HG03039 (cell line): ENCODE data around the gene ARHGEF6.
A peak's percentile ranks its signal among the peaks of the same experiment; 100 is the strongest.

ENCODE experiments used
- ATAC-seq: cut with Tn5 transposase; IDR thresholded peaks from one replicate; pipeline ENCODE4 v1.9.1; 2021; ENCODE audit warnings: mild to moderate bottlenecking, moderate library complexity; ENCODE audit not compliant: unreplicated experiment

The ARHGEF6 gene

DNA sequence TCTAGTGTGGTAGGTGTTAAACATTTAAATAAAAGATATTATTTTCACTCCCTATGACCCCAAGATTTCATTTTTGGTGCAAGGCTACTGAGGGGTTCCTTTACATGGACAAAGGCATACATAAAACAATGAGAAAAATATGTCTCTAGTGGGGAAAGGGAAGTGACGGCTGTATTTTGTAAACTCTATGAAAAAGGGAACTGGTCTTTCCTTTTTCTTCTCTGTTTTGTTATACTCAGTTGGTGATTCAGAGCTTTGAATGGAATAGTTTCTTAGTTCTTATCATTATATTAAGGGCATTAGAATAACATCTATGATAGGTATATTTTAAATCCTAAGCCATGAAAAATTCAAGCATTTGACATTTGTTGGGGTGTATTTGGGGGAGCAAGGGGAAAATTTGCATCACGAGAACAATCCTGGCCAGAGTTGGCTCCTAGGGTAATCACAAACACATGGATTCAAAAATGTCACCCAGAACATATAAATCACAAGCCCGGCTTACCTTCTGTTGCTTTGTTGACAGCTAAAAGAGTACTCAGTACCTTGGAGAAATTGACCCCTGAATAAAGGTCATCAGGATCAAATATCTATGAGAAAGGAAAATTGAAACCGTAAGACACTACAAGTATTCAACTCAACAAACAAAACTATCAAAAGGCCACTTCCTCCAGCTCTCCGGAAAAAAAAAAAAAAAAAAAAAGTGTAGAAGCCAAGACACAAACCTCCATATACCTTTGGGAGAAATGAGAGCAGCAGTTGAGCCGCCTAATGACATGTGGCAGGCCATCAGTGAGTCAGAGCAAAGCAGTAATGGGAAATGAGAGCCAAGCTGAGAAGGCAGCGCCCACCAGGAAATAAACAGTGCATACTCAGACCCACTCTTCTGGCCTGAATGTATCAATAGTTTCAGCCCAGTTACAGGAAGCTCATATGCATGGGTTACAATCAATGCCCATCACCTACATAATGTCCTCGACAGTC lies 33.4 kb downstream of the ARHGEF6 start:
- no peak for ATAC-seq

DNA sequence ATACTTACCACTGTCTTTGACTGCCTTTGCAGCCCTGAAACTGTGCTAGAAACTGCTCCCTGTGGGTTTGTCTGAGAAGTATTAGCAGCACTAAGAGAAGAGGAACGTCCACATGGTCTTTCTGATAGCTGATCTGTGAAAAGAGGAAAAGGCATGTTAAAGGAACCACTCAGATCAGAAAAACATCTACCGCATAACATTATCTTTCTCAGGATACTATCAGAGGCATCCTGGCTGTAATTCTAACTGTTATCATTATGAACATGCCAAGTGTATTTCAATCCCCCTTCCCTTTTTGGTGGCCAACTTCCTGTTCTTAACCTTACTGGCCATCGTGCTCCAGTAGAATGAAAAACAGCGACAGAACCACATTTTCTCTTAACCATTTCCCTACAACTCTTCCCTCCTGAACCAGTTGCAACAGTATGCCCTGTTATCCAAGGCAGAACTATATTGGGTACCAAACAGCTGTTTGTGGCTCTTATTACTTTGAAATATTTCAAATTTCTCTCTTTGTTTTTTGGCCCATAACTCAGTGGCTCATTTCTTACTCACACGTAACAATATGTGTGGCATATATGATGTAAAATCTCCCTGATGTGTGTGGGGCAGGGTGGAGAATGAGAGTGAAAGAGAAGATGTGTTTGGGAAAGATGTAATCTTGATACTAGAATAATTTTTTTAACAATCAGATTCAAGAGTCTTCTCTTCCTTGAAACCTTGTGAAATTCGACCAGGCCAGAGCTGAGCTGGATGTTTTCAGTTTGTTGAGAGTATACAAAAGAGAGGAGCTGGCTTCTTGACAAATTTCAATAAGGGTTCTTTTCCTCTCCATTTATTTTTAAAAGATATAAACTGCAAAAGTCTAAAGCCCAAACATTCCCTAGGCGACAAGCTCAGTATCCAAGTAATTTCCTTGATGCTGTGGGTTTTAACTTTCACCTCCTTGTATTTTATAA lies 35.2 kb downstream of the ARHGEF6 start:
- no peak for ATAC-seq

DNA sequence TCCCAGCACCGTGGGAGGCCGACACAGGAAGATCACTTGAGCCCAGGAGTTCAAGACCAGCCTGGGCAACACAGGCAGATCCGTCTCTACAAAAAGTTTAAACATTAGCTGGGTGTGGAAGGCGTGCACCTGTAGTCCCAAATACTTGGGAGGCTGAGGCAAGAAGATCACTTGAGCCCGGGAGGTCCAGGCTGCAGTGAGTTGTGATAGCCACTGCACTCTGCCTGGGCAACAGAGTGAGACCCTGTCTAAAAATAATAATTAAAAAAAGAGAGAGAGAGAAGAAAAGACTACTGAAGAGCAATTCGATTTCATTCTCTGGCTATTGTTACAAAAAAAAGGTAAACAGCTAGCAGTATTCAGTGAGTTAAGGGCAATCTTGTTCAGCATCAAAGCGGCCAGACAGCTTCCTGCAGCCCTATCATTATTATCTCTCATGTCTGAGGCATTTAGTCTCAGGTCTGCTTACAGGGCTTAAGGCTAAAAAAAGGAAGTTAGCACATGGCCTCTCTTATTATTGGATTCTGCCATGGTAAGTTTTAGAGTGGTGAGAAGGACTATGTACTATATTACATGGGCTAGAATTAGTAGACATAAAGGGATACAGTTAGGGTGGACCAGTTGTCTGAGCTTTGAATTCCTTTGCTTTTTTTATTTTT lies 37.9 kb downstream of the ARHGEF6 start:
- no peak for ATAC-seq

DNA sequence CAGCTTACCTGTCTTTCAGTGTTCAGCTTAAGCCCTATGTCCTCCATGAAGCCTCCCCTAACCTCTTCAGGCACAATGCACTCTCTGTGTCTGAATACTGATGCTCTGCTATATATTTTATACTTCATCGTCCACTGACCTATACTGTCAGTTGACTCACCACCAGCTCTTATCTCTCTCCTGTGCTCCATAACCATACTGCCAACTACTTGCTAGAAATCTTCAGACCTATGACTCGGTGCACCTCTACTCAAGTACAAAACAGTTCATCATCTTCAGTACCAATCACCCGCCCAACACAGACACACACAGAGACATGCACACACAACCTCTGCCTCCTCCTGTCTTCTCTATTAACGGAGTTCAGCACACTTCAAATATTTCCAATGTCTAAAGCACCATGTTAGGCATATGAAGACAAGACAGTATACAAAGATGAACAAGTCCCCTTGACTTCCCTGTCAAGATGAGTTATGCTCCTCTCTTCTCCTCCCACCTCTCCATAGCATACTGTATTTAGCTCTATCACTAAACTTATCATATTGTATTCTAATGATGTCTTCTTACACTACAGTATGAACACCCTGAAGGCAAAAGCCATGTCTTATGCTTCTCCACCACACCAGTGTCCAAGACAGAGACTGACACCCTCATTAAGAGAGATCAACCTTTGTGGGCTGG lies 42.5 kb downstream of the ARHGEF6 start:
- ATAC-seq = no peak

DNA sequence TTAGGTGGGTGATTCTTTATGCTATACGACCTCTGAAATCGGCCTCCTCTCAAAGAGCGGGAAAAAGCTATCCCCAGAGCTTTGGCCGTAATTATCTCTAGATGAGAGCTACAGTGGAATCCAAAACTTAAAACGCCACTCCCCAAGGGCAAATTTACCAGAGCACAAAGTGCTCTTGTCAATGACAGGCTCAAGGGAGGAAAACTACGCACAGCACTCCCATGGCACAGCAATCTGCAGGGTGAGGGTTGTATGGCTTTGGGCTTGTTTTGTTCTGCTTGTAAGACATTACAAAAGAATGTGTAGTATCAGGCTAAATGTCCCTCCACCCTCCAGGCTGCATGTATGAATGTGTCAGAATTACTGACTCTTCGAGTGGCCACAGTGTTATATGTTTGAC lies 44.0 kb downstream of the ARHGEF6 start:
- no peak for ATAC-seq

DNA sequence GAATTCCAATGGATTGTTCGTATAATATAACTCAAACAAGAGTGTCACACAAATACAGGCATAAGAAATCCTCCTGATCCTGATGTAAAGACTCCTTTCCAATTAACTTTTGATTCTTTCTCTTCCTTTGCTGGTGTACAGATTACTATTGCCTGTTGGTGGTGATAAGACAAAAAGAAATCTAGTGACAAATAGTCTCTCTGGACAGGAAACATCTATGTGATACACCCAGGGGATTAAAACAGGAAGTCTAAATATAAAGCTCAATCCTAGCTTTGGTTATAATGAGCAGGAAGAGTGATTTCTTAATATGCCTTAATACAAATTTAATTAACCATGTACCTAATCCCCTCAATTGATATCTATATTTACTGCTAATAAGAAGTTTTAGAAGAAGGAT lies 45.1 kb downstream of the ARHGEF6 start:
- no peak for ATAC-seq

DNA sequence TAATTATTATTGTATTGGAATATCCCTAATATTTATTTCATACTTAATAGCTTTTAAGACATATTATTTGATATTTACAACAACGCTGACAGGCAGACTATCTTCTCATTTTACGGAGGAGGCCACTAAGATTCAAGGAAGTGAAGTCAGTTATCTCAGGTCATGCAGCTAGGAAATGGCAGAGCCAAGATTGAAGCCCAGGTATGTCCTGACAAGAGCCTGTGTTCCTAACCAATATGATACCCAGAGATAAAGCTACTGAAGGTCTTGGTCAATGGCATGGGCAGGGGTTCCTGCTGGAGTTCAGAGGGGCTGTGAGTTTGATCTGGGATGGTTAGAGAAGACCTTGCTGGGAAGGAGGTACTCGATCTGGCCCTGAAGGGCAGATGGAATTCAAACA lies 47.1 kb downstream of the ARHGEF6 start:
- ATAC-seq = no peak

DNA sequence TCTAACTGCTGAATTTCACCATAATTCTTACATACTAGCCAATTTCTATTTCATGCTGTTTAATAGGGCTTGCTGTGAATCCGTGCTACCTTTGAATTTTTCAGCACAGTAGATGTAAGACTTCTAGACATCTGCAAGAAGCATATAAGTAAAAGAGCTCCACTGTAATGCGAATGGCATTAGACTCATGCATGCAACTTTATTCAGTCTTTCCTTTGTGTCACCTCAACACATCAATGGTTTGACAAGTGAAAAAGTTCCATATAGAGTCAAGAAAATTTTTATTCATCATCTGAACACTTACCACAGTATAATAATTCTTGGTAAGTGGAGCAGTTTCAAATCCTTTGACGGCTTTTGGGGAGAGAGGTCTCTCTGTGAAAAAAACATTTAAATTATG lies 48.9 kb downstream of the ARHGEF6 start:
- no peak for ATAC-seq

DNA sequence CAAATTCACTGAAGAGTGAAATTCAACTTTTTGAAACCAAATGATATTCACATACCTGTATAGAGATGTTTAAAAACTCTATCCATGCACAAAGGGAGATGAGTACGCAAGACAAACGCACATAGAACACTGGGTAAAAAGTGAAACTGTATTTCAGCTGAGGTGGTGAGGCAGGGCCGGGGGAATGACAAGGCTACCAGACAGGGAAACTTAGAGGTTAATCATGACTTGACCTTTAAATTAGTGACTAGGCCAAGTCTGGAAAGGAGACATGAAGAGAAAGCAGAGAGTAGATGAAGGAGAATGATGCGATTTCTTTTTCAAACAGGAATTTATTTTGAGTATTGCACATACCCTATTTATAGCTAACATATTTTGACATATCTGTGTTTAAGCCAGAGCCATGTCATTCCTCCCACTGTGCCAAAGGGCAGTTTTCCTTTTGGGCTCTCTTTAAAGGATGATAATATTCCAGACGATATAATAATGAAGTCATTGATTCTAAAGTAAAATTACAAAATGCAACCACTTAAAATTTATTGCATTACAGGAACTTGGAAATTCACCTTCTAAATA lies 49.4 kb downstream of the ARHGEF6 start:
- ATAC-seq = no peak

DNA sequence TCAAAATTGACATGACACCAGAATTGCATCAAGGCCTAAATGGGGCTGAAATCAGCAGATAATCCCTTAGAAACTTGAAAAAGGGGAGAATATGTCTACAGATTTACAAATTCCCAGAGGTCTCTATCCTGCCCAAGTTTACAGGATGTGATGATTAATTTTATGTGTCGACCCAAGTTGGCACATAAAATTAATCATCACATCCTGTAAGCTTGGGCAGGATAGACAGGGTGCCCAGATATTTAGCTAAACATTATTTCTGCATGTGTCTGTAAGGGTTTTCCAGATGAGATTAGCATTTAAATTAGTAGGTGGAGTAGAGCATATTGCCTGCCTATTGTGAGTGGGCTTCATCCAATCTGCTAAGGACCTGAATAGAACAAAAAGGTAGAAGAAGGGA lies 52.3 kb downstream of the ARHGEF6 start:
- ATAC-seq = no peak

DNA sequence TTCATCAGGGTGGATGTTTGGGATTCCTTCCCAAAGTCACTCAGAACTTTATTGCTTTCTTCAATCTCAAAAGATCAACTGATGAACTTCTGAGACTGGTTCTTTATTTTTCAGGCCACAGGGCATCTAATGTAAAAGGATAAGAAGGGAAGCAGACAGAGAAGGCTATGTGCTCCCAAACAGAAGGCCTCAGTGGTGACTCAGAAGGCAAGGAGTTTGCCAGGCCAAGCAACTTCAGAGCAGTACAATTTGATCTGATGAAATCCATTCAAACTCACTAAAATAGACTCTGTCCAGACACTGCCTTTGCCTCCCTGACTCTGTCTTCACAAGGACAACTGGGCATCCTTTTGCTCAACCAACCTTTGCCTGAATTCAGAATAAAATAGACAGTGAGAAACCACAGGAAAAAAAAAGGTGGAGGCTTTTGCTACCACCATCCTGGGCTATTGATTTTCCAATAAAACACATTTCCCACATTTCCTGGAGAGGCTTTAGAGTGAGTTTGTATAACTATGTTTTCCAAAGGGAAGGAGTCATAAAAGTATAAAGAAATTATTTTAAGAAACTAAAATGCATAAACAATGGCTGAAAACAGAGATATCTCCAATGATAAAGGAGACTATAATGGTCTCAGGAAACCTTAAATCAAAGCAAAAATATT lies 55.2 kb downstream of the ARHGEF6 start:
- ATAC-seq = no peak

DNA sequence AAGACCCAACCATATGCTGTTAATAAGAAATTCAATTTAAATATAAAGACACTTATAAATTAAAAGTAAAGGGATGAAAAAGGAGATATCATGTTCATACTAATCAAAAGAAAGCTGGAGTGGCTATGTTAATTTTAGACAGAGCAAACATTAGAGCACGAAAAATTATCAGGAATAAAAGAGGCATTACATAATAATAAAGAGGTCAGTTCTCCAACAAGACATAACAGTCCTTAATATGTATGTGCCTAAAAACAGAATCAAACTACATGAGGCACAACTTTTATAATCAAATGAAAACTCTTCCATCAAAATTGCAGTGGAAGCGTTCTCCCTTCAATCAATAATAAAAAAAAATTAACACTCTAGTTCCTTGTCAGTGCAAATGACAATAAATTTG lies 62.6 kb downstream of the ARHGEF6 start:
- ATAC-seq = no peak

DNA sequence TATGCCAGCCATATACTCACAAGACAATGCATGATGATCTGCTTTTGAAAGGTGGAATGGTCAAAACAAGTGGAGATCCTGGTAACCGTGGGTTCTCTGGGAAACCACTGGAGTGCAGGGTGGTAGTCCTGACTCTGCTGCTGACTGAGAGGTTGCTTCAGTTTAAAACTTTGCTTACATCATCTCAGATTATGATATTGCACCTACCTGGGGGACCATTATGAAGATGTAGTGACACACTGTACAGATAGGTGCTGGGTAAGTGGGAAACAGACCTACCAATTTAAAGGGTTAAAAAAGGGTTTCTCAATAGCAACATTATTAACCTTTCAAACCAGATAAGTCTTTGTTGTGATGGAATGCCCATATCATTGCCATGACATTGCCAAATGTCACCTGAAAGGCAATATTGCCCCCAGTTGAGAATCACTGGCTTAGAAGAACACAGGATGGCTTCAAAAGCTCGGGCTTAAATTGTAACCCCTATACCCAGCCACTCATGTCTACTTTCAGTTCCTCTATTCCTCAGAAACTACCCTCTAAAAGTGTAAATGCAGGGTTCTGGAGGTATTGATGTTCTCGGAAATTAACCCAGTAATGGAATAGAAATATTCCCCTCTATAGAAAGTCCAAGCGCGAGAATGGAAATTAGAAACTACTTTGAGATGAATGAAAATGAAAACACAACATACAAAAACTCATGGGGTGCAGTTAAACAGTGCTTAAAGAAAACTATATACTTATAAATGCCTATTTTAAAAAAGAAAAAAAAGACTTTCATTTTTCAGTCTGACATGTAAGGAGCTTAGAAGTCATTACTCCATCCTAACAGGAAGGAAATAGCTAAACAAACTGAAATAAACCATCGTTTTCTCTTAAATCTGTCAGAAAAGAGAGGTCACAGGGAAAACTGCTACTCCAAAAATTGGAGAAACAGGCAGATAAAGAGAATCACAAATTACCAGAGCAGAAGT lies 65.8 kb downstream of the ARHGEF6 start:
- peak; percentile 76 for ATAC-seq

DNA sequence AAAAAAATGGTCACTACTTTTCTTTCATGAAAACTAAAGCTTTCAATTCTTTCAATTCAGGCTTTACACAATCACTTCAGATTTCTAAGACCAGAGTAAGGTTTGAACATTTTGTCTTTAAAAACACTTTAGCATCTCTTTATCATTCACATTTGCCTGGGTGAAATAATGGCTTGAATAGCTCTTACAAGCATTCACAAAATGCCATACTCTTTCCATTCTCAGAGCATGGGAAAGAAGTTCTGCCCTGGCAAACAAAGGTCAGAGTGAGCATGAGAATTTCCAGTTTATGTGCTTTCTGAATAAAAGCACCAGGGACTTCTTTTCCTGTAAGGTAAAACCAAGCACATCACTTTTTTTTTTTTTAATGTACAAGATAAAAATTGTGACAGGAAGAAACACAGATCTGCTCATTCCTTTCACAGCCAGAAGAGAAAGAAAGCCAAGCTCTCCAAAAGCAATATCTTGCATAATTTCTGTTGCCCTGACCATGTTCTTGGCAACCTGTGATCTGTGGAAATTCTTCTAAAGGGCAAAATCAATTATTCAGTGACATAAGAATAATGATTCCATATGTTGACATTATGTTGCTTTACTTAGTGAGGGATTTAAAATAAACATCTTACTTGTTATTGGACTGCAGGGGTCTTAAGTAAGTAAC lies 68.0 kb downstream of the ARHGEF6 start:
- ATAC-seq = no peak

DNA sequence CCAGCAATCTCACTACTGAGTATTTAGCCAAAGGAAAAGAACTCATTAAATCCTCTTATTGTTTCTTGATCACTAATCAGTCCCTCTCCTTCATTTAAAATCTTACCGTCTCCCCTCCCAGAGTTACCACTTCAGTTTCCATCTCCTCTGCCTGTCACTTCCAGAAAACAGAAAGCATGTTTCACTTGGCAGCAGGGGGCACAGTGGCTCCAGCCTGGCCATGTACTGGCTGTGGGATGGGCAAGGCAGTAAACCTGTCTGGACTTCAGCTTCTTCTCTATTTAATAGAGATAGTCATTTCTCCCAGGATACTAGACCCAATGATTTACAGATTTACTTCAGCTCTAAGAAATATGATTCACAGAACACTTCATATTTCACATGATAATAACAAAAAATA lies 69.6 kb downstream of the ARHGEF6 start:
- ATAC-seq = no peak

DNA sequence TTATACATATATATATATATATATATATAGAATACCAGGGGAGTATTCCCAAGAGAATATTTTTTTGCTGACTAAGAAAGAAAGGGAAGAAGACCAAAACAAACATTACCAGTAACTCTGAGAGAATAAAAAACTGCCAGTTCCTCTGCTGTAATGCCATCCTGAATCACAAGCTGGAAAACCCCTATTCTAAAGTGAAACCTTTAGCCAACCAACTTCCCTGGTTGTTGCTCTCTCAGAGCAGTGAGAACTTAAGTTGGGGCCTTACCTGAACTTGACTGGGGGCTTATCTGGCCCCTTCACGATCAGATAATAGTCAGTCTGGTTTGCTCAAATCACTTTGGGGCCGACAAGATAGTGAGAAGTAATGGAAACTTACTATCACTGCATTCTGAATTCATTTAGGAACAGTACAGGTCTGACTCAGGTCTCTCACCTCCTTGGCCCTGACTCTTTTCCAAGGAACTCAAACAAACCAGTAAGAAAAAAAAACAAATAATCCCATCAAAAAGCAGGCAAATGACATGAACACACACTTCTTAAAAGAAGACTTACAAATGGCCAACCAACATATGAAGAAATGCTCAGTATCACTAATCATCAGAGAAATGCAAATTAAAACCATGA lies 70.3 kb downstream of the ARHGEF6 start:
- no peak for ATAC-seq

DNA sequence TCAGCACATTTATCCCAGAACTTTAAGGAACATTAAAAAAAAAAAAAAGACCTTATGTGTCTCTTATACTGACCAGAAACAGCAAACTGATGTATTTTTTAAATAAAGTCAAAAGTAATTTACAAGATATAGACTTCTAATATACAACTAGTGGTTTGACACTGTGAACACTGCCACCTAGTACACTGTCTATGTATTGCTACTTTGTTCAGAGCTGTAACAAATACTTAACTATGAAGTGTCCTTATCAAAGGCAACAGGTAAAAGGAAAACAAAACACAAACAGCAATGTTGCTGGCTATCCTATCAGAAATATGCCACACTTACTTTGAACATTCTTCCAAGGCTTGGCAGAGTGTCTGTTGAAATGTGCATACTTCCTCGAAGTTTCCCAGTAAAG lies 72.4 kb downstream of the ARHGEF6 start:
- no peak for ATAC-seq

DNA sequence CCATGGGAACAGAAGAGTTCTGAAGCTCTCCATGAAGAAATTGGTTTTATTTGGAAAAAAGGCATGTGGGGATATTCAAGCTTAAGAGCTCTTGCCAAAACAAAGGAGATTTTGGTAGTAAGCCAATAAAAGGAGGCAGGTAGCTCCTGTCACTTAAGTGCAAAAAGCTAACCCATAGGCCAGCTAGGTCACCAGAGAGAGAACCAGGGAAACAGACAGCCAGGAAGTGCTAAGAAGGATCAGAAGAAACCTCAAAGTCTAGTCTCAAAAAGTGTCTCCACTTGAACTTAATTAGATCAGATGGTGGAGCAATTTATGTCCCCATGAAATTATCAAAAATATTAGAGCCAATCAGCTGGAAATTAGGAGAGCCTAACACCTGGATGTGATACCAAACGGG lies 83.6 kb downstream of the ARHGEF6 start:
- ATAC-seq = no peak
